GM21381 (cell line): ENCODE data around the gene CCSER1.
"Not testable (repeated sequence)": the region's sequence is repeated elsewhere in the genome, so short reads cannot be mapped to it uniquely, and the experiment has no call there.

ENCODE experiments used
- ATAC-seq: cut with Tn5 transposase; IDR thresholded peaks from one replicate; pipeline ENCODE4 v1.9.1; 2021; ENCODE audit warnings: mild to moderate bottlenecking, moderate library complexity; ENCODE audit not compliant: unreplicated experiment

Gene CCSER1

GRCh38 chr4:91108751-91109150 lies 981.6 kb downstream of the CCSER1 start:
- ATAC-seq: no peak

- no peak for ATAC-seq
Observed at GRCh38 chr4:91111556-91111955, 984.4 kb downstream of the CCSER1 start.

- ATAC-seq: no peak
Observed at GRCh38 chr4:91113130-91113706, 986.0 kb downstream of the CCSER1 start.

- ATAC-seq: no peak
Observed at GRCh38 chr4:91114386-91114785, 987.2 kb downstream of the CCSER1 start.

- no peak for ATAC-seq
Observed at GRCh38 chr4:91116861-91117260, 989.7 kb downstream of the CCSER1 start.

GRCh38 chr4:91118597-91118996 lies 991.4 kb downstream of the CCSER1 start:
- peak; percentile 75 for ATAC-seq

GRCh38 chr4:91123742-91124141 lies 996.5 kb downstream of the CCSER1 start:
- ATAC-seq: no peak

GRCh38 chr4:91127192-91127591 lies 1000.0 kb downstream of the CCSER1 start:
- ATAC-seq: no peak

- ATAC-seq: no peak
Observed at GRCh38 chr4:91127831-91128230, 1000.6 kb downstream of the CCSER1 start.

- no peak for ATAC-seq
Observed at GRCh38 chr4:91128519-91128918, 1001.3 kb downstream of the CCSER1 start.

GRCh38 chr4:91147067-91147466 lies 1019.9 kb downstream of the CCSER1 start:
- ATAC-seq: no peak

GRCh38 chr4:91154041-91154440 lies 1026.8 kb downstream of the CCSER1 start:
- ATAC-seq: not testable (repeated sequence)

GRCh38 chr4:91167864-91168653 lies 1040.9 kb downstream of the CCSER1 start:
- not testable (repeated sequence) for ATAC-seq

GRCh38 chr4:91170768-91171167 lies 1043.6 kb downstream of the CCSER1 start:
- ATAC-seq: no peak

GRCh38 chr4:91171217-91171616 lies 1044.0 kb downstream of the CCSER1 start:
- no peak for ATAC-seq

GRCh38 chr4:91185061-91185460 lies 1057.9 kb downstream of the CCSER1 start:
- ATAC-seq: not testable (repeated sequence)

- ATAC-seq: no peak
Observed at GRCh38 chr4:91198951-91199350, 1071.8 kb downstream of the CCSER1 start.

GRCh38 chr4:91207535-91207934 lies 1080.3 kb downstream of the CCSER1 start:
- ATAC-seq: no peak

GRCh38 chr4:91212211-91212610 lies 1085.0 kb downstream of the CCSER1 start:
- ATAC-seq: no peak

- ATAC-seq: not testable (repeated sequence)
Observed at GRCh38 chr4:91217831-91218403, 1090.7 kb downstream of the CCSER1 start.

GRCh38 chr4:91220315-91220714 lies 1093.1 kb downstream of the CCSER1 start:
- ATAC-seq: no peak

- ATAC-seq: no peak
Observed at GRCh38 chr4:91222014-91222413, 1094.8 kb downstream of the CCSER1 start.
